Measurements from ENCODE around the gene SIN3B. TPM values are rescaled to one million over a fixed set of nuclear protein-coding genes. Genes with fewer than 3 reads are reported as not detected.

The SIN3B gene
- total and polyA plus RNA-seq, 7 experiments from 2014 or later = 4.0 to 105 (median 83.1) TPM

GRCh38 chr19:16890461-16891184, 61.4 kb downstream of the SIN3B start:
- Mint-ChIP-seq H3K27me3 (peaks cover 6 to 44% (median 32%) of the 10 kb centered on the region in 5 donors), H3K4me3 (no peak overlapping the region), H3K27ac (no peak overlapping the region), H3K4me1 (peaks cover 0 to 28% (median 5%) of the 10 kb centered on the region in 7 donors), H3K36me3 (no peaks in the 10 kb centered on the region), H3K9me3 (peaks cover 0 to 3% (median 0%) of the 10 kb centered on the region in 11 donors)
- H3K4me3 ChIP-seq (ENCODE audit: low read length) = no peak overlapping the region
- ATAC-seq (no peak), DNase-seq (no peak)
- CTCF ChIA-PET = no interaction called here
- POLR2A ChIA-PET = no interaction called here
- no peak overlapping the region for H3K27ac ChIP-seq (ENCODE audit: low read depth, low read length)
- H3K4me1 ChIP-seq (ENCODE audit: control insufficient read depth in 2 of 2, insufficient read depth in 2 of 2, low read length in 2 of 2) = no peaks in the 10 kb centered on the region
- no peaks in the 10 kb centered on the region for H3K36me3 ChIP-seq (ENCODE audit: control insufficient read depth in 2 of 3, insufficient read depth in 3 of 3, low read length in 3 of 3)
- no peaks in the 10 kb centered on the region for H3K9me3 ChIP-seq (ENCODE audit: control insufficient read depth in 2 of 3, low read length in 3 of 3)
- intact Hi-C loops (cut with micrococcal nuclease) = no loop called here
- H3K27me3 ChIP-seq (ENCODE audit: control insufficient read depth in 2 of 2, insufficient read depth in 2 of 2, low read length in 2 of 2) = no peaks in the 10 kb centered on the region

DNA sequence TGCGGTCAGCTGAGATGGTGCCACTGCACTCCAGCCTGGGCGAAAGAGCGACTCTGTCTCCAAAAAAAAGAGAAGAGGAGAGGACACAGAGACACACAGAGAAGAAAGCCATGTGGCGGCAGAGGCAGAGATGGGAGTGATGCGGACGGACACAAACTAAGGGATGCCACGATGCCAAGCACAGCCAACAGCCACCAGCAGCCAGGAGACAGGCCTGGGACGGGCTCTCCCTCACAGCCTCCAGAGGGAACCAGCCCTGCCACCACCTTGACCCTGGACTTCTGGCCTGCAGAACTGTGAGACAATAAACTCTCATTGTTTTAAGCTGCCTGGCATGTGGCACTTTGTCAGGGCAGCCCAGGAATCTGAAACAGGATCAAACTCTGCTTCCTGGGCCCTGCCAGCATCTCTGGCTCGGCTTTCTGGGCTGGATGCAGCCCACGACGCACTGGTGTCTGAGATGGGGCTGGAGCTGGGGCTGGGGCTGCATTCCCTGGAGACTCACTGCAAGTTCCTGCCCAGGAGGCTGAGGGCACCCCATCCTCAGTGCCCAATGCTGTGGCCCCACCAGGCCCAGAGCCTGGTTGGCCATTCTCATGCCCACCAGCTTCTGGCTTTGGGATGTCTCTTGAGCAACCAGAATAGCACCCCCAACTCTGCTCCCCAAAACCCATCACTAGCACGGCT, 62.6 kb downstream of the SIN3B start:
- Mint-ChIP-seq H3K36me3 (no peaks in the 10 kb centered on the region), H3K4me1 (peaks cover 4 to 28% (median 7%) of the 10 kb centered on the region in 7 donors), H3K4me3 (no peak overlapping the region), H3K9me3 (peaks cover 0 to 3% (median 0%) of the 10 kb centered on the region in 11 donors), H3K27me3 (peaks cover 6 to 44% (median 32%) of the 10 kb centered on the region in 5 donors), H3K27ac (no peak overlapping the region)
- Histone ChIP-seq H3K4me1 (ENCODE audit: control insufficient read depth in 2 of 2, insufficient read depth in 2 of 2, low read length in 2 of 2) (no peaks in the 10 kb centered on the region), H3K4me3 (ENCODE audit: low read length) (no peak overlapping the region), H3K9me3 (ENCODE audit: control insufficient read depth in 2 of 3, low read length in 3 of 3) (no peaks in the 10 kb centered on the region), H3K27ac (ENCODE audit: low read depth, low read length) (no peak overlapping the region), H3K27me3 (ENCODE audit: control insufficient read depth in 2 of 2, insufficient read depth in 2 of 2, low read length in 2 of 2) (no peaks in the 10 kb centered on the region), H3K36me3 (ENCODE audit: control insufficient read depth in 2 of 3, insufficient read depth in 3 of 3, low read length in 3 of 3) (no peaks in the 10 kb centered on the region)
- DNase-seq (no peak), ATAC-seq (no peak)
- intact Hi-C loops (cut with micrococcal nuclease) = no loop called here
- POLR2A ChIA-PET = no interaction called here
- CTCF ChIA-PET = interaction anchor here (0.6 kb wide), 1 partner anchor 189 kb away, joined by 5 read pairs; no protein-coding TSS in a partner anchor

DNA sequence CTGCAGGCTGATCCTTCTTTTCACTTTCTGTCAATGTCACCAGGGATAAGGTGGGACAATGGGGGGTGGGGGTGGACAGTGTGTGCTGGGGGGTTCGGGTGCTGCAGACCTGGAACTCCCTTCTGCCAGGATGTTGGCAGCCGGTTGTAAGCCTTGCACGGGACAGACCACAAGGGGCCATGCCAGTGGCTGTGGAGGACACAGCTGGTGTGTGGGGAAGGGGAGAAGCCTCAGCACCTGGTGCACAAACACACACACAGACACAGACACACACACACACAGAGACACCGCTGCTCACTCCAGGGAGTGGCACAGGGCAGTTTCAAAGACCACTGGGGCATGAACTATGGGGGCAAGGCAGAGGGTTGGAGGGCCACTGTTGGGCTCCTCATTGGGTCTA, 63.2 kb downstream of the SIN3B start:
- no peak overlapping the region for H3K27ac ChIP-seq (ENCODE audit: low read depth, low read length)
- no peak overlapping the region for H3K4me3 ChIP-seq (ENCODE audit: low read length)
- ATAC-seq (no peak), DNase-seq (no peak)
- no peaks in the 10 kb centered on the region for H3K36me3 ChIP-seq (ENCODE audit: control insufficient read depth in 2 of 3, insufficient read depth in 3 of 3, low read length in 3 of 3)
- Mint-ChIP-seq H3K4me3 (no peak overlapping the region), H3K4me1 (peaks cover 4 to 28% (median 10%) of the 10 kb centered on the region in 7 donors), H3K9me3 (peaks cover 0 to 3% (median 0%) of the 10 kb centered on the region in 11 donors), H3K27ac (no peak overlapping the region), H3K36me3 (no peaks in the 10 kb centered on the region), H3K27me3 (peaks cover 6 to 44% (median 32%) of the 10 kb centered on the region in 5 donors)
- H3K4me1 ChIP-seq (ENCODE audit: control insufficient read depth in 2 of 2, insufficient read depth in 2 of 2, low read length in 2 of 2) = no peaks in the 10 kb centered on the region
- POLR2A ChIA-PET = no interaction called here
- no peaks in the 10 kb centered on the region for H3K27me3 ChIP-seq (ENCODE audit: control insufficient read depth in 2 of 2, insufficient read depth in 2 of 2, low read length in 2 of 2)
- intact Hi-C loops (cut with micrococcal nuclease) = no loop called here
- CTCF ChIA-PET = no interaction called here
- H3K9me3 ChIP-seq (ENCODE audit: control insufficient read depth in 2 of 3, low read length in 3 of 3) = no peaks in the 10 kb centered on the region

GRCh38 chr19:16892868-16893685, 63.9 kb downstream of the SIN3B start:
- Histone ChIP-seq H3K36me3 (ENCODE audit: control insufficient read depth in 2 of 3, insufficient read depth in 3 of 3, low read length in 3 of 3) (no peaks in the 10 kb centered on the region), H3K4me3 (ENCODE audit: low read length) (no peak overlapping the region), H3K27me3 (ENCODE audit: control insufficient read depth in 2 of 2, insufficient read depth in 2 of 2, low read length in 2 of 2) (no peaks in the 10 kb centered on the region), H3K27ac (ENCODE audit: low read depth, low read length) (no peak overlapping the region), H3K4me1 (ENCODE audit: control insufficient read depth in 2 of 2, insufficient read depth in 2 of 2, low read length in 2 of 2) (no peaks in the 10 kb centered on the region), H3K9me3 (ENCODE audit: control insufficient read depth in 2 of 3, low read length in 3 of 3) (no peaks in the 10 kb centered on the region)
- H3K36me3 Mint-ChIP-seq = no peaks in the 10 kb centered on the region
- H3K9me3 Mint-ChIP-seq = peaks cover 0 to 3% (median 0%) of the 10 kb centered on the region in 11 donors
- H3K4me1 Mint-ChIP-seq = peaks cover 5 to 28% (median 10%) of the 10 kb centered on the region in 7 donors
- CTCF ChIA-PET = no interaction called here
- H3K27ac Mint-ChIP-seq = peak overlapping the region in 1 of 9 donors; percentile 9
- H3K4me3 Mint-ChIP-seq = peak overlapping the region in 3 of 10 donors; percentile 21 to 46 (median 24)
- intact Hi-C loops (cut with micrococcal nuclease) = no loop called here
- ATAC-seq = no peak
- POLR2A ChIA-PET = no interaction called here
- no peak for DNase-seq
- H3K27me3 Mint-ChIP-seq = peaks cover 6 to 46% (median 32%) of the 10 kb centered on the region in 5 donors

DNA sequence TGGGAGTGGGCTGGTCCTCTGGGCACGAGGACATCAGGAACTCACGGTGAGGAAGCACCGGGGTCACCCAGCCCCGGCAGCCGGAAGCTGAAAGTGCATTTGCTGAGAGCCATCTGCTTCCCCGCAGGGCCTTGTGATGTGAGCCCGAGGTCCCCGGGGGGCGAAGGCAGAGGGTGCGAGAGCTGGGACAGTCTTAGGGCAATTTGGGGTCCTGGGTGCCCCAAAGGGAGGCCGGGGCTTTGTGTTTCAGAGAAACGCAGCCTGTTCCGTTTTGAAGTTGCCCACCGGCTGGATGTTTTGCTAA, 64.4 kb downstream of the SIN3B start:
- Histone ChIP-seq H3K4me3 (ENCODE audit: low read length) (no peak overlapping the region), H3K27me3 (ENCODE audit: control insufficient read depth in 2 of 2, insufficient read depth in 2 of 2, low read length in 2 of 2) (no peaks in the 10 kb centered on the region), H3K27ac (ENCODE audit: low read depth, low read length) (no peak overlapping the region), H3K9me3 (ENCODE audit: control insufficient read depth in 2 of 3, low read length in 3 of 3) (no peaks in the 10 kb centered on the region), H3K4me1 (ENCODE audit: control insufficient read depth in 2 of 2, insufficient read depth in 2 of 2, low read length in 2 of 2) (no peaks in the 10 kb centered on the region), H3K36me3 (ENCODE audit: control insufficient read depth in 2 of 3, insufficient read depth in 3 of 3, low read length in 3 of 3) (no peaks in the 10 kb centered on the region)
- peak overlapping the region in 1 of 9 donors; percentile 9 for H3K27ac Mint-ChIP-seq
- ChIA-PET CTCF (no interaction called here), POLR2A (no interaction called here)
- H3K36me3 Mint-ChIP-seq = no peaks in the 10 kb centered on the region
- intact Hi-C loops (cut with micrococcal nuclease) = no loop called here
- peaks cover 6 to 52% (median 28%) of the 10 kb centered on the region in 5 donors for H3K27me3 Mint-ChIP-seq
- H3K4me1 Mint-ChIP-seq = peaks cover 5 to 30% (median 13%) of the 10 kb centered on the region in 7 donors
- no peak for ATAC-seq
- H3K9me3 Mint-ChIP-seq = peaks cover 0 to 3% (median 0%) of the 10 kb centered on the region in 11 donors
- peak overlapping the region in 2 of 10 donors; percentile 21 to 46 for H3K4me3 Mint-ChIP-seq
- DNase-seq = no peak

GRCh38 chr19:16894080-16894479, 64.9 kb downstream of the SIN3B start:
- ATAC-seq (no peak), DNase-seq (no peak)
- no peak overlapping the region for H3K27ac ChIP-seq (ENCODE audit: low read depth, low read length)
- POLR2A ChIA-PET = no interaction called here
- H3K36me3 ChIP-seq (ENCODE audit: control insufficient read depth in 2 of 3, insufficient read depth in 3 of 3, low read length in 3 of 3) = no peaks in the 10 kb centered on the region
- CTCF ChIA-PET = interaction anchor here (0.6 kb wide), 1 partner anchor 179 kb away, joined by 4 read pairs; no protein-coding TSS in a partner anchor
- no peaks in the 10 kb centered on the region for H3K9me3 ChIP-seq (ENCODE audit: control insufficient read depth in 2 of 3, low read length in 3 of 3)
- H3K27me3 ChIP-seq (ENCODE audit: control insufficient read depth in 2 of 2, insufficient read depth in 2 of 2, low read length in 2 of 2) = no peaks in the 10 kb centered on the region
- H3K9me3 Mint-ChIP-seq = peaks cover 0 to 3% (median 0%) of the 10 kb centered on the region in 11 donors
- H3K36me3 Mint-ChIP-seq = no peaks in the 10 kb centered on the region
- no peak overlapping the region for H3K27ac Mint-ChIP-seq
- peak overlapping the region in 1 of 10 donors; percentile 46 for H3K4me3 Mint-ChIP-seq
- peaks cover 5 to 30% (median 14%) of the 10 kb centered on the region in 7 donors for H3K4me1 Mint-ChIP-seq
- H3K4me3 ChIP-seq (ENCODE audit: low read length) = no peak overlapping the region
- peaks cover 6 to 54% (median 26%) of the 10 kb centered on the region in 5 donors for H3K27me3 Mint-ChIP-seq
- H3K4me1 ChIP-seq (ENCODE audit: control insufficient read depth in 2 of 2, insufficient read depth in 2 of 2, low read length in 2 of 2) = no peaks in the 10 kb centered on the region
- intact Hi-C loops (cut with micrococcal nuclease) = no loop called here

Measured in naive thymus-derived CD4-positive, alpha-beta T cell (primary cell).